Dendritic cell treated with granulocyte-macrophage colony-stimulating factor and Interleukin-4, amounts not matched to agents 40 ng/mL and 50 ng/mL, for 4 days (primary cell): Measurements from ENCODE around the gene ARRB2.

Experiments used
- H3K27ac Mint-ChIP-seq: one replicate; pipeline ENCODE4 v1.8.0; 2022; ENCODE audit warnings: mild to moderate bottlenecking, mixed read lengths
- H3K27me3 Mint-ChIP-seq: one replicate; pipeline ENCODE4 v1.8.0; 2022; ENCODE audit warnings: mild to moderate bottlenecking, mixed read lengths
- H3K36me3 Mint-ChIP-seq: one replicate; pipeline ENCODE4 v1.8.0; 2022; ENCODE audit warnings: low read depth, mixed read lengths
- H3K4me1 Mint-ChIP-seq: one replicate; pipeline ENCODE4 v1.8.0; 2022; ENCODE audit warnings: low read depth, mixed read lengths
- H3K4me3 Mint-ChIP-seq: one replicate; pipeline ENCODE4 v1.8.0; 2022; ENCODE audit warnings: mild to moderate bottlenecking, moderate library complexity, mixed read lengths
- H3K9me3 Mint-ChIP-seq: one replicate; pipeline ENCODE4 v1.8.0; 2022; ENCODE audit warnings: mixed read lengths
- intact Hi-C: fragments of 100-400 bp; cut with micrococcal nuclease; formaldehyde crosslinking; loops from one replicate; pipeline ENCODE4 v1.15.0; 2022

ARRB2 gene

DNA sequence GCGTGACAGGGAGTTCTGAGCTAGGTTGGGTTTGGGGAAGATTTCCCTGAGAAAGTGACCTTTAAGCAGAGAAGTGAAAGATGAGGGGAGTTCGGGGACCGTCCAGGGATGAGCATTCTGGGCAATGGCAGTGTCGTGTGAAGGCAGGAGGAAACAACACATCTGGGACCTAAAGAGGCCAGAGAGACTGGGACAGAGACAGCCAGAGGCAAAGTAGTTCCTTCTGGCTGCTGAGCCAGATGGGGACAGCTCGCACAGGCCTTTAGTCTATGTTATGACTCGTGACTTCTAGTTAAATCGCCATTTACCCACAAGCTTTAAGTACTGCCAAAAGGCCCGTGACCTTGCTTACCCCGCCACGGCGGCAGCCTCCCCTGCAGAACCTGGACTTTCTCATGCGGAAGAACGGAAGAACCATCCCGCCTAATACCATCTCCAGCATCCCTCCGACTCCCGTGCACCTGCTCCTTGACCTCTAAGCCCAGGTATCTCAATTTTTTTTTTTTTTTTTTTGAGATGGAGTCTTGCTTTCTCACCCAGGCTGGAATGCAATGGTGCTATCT, 12.3 kb downstream of the ARRB2 start:
- Mint-ChIP-seq H3K4me1 (peaks cover 80% of the 10 kb centered on the region), H3K4me3 (no peak overlapping the region), H3K36me3 (peaks cover 55% of the 10 kb centered on the region), H3K27ac (peak overlapping the region; percentile 72), H3K9me3 (no peaks in the 10 kb centered on the region), H3K27me3 (no peaks in the 10 kb centered on the region)
- intact Hi-C loops = no loop called here

DNA sequence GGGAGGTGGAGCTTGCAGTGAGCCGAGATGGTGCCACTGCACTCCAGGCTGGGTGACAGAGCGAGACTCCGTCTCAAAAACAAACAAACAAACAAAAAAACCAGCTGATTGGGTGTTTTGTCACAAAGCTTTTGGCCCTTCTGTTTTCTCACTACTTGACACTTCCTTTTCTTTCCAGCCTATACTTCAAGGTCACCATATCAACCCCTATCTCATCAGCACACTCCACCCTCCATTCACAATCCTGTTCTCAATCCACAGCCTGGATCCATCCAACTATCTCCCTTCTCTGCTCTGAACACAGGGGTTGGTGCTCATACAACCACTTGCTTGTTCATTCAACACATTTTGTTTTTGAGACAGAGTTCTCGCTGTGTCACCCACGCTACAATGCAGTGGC, 14.2 kb downstream of the ARRB2 start:
- H3K27me3 Mint-ChIP-seq = no peaks in the 10 kb centered on the region
- H3K36me3 Mint-ChIP-seq = peaks cover 36% of the 10 kb centered on the region
- intact Hi-C loops = no loop called here
- no peaks in the 10 kb centered on the region for H3K9me3 Mint-ChIP-seq
- peaks cover 79% of the 10 kb centered on the region for H3K4me1 Mint-ChIP-seq
- H3K4me3 Mint-ChIP-seq = no peak overlapping the region
- peak overlapping the region; percentile 85 for H3K27ac Mint-ChIP-seq

GRCh38 chr17:4725646-4726310, 15.3 kb downstream of the ARRB2 start:
- H3K4me3 Mint-ChIP-seq = peak overlapping the region; percentile 70
- no peaks in the 10 kb centered on the region for H3K9me3 Mint-ChIP-seq
- H3K36me3 Mint-ChIP-seq = peaks cover 25% of the 10 kb centered on the region
- peaks cover 73% of the 10 kb centered on the region for H3K4me1 Mint-ChIP-seq
- no peaks in the 10 kb centered on the region for H3K27me3 Mint-ChIP-seq
- peak overlapping the region; percentile 85 for H3K27ac Mint-ChIP-seq
- intact Hi-C loops = no loop called here

DNA sequence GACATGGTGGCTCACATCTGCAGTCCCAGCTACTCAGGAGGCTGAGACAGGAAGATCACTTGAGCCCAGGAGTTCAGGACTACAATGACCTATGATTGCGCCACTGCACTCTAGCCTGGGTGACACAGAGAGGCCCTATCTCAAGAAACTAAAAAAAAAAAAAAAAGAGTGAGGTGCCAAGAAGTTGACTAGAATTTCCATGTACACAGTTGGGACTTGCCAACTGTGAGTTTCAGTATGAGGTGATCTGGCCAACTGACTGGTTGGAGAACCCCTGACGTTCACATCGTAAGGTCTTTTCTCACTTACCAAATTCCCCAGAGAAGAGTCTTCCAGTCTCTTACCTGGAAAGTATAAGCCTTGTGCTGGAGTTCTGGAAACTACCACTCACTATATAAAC, 17.7 kb downstream of the ARRB2 start:
- H3K4me1 Mint-ChIP-seq = peaks cover 66% of the 10 kb centered on the region
- H3K27me3 Mint-ChIP-seq = no peaks in the 10 kb centered on the region
- intact Hi-C loops = no loop called here
- no peak overlapping the region for H3K27ac Mint-ChIP-seq
- no peak overlapping the region for H3K4me3 Mint-ChIP-seq
- H3K36me3 Mint-ChIP-seq = peaks cover 15% of the 10 kb centered on the region
- no peaks in the 10 kb centered on the region for H3K9me3 Mint-ChIP-seq

DNA sequence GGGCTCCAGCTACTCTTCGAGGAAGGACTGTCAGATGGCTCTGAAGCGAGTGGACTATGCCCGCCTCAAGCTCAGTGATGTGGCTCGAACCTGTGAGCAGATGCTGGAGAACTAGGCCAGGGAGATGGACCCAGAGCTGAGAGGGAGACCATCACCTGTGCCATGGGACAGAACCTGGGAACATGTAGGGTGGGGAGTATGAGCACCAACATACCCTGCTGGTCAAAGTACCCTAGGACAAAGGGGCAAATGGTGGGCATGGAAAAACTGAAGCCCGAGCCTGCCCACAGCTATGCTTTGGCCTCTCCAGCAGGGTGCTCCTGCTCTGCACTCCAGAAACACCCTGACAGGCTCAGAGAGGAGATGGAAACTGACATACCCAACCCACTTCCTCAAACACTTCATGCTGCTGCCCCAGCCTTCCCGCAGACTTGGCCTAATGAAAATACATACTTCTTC, 22.7 kb downstream of the ARRB2 start:
- Mint-ChIP-seq H3K9me3 (no peaks in the 10 kb centered on the region), H3K27me3 (no peaks in the 10 kb centered on the region), H3K4me1 (peaks cover 64% of the 10 kb centered on the region), H3K27ac (peak overlapping the region; percentile 96), H3K36me3 (peaks cover 47% of the 10 kb centered on the region), H3K4me3 (no peak overlapping the region)
- intact Hi-C loops = loop anchor here (5.0 kb wide), 2 partner anchors 54 to 154 kb away; partner anchors contain the start of genes GLTPD2 and VMO1

GRCh38 chr17:4734857-4735475, 24.5 kb downstream of the ARRB2 start:
- no peak overlapping the region for H3K4me3 Mint-ChIP-seq
- peaks cover 63% of the 10 kb centered on the region for H3K4me1 Mint-ChIP-seq
- peak overlapping the region; percentile 96 for H3K27ac Mint-ChIP-seq
- intact Hi-C loops = loop anchor here (5.0 kb wide), 2 partner anchors 52 to 152 kb away; partner anchors contain the start of genes GLTPD2 and VMO1
- H3K27me3 Mint-ChIP-seq = peaks cover under 1% of the 10 kb centered on the region
- peaks cover 59% of the 10 kb centered on the region for H3K36me3 Mint-ChIP-seq
- no peaks in the 10 kb centered on the region for H3K9me3 Mint-ChIP-seq

DNA sequence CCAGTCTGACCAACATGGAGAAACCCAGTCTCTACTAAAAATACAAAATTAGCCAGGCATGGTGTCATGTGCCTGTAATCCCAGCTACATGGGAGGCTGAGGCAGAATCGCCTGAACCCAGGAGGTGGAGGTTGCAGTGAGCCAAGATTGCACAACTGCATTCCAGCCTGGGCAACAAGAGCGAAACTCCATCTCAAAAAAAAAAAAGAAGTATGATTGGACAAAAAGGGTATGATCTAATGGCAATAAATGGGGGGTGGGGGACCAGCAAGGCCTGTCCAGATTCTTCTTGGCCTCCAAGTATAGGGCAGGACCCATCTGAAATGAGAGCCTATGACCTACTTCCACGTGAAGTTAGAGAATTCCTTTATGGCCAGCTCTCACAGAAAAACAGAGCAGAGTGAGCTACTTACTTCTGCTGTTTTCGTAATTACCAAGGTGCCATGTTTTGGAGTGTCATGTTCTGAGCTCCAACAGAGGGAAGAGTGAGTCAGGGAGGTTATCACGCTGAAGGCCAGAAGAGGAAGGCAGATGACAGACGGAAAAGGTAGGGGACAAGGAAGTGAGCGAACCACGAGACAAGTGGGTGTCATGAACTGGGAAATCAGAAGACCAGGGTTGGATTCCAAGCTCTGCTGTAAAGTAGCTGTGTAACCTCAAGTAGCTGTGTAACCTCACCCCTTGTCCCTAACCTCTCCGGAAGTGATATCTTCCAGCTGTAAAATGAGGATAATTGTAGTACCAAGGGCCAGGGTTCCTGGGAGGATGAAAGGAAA, 25.6 kb downstream of the ARRB2 start:
- Mint-ChIP-seq H3K36me3 (peaks cover 59% of the 10 kb centered on the region), H3K27me3 (peaks cover 10% of the 10 kb centered on the region), H3K4me3 (peak overlapping the region; percentile 64), H3K4me1 (peaks cover 65% of the 10 kb centered on the region), H3K9me3 (no peaks in the 10 kb centered on the region), H3K27ac (peak overlapping the region; percentile 96)
- intact Hi-C loops = loop anchor here (2.0 kb wide), 1 partner anchor 33 kb away; no protein-coding TSS in a partner anchor

GRCh38 chr17:4738136-4739121, 28.0 kb downstream of the ARRB2 start:
- Mint-ChIP-seq H3K36me3 (peaks cover 44% of the 10 kb centered on the region), H3K27me3 (peaks cover 25% of the 10 kb centered on the region), H3K9me3 (no peaks in the 10 kb centered on the region), H3K27ac (peak overlapping the region; percentile 96), H3K4me3 (peak overlapping the region; percentile 88), H3K4me1 (peaks cover 59% of the 10 kb centered on the region)
- intact Hi-C loops = no loop called here

DNA sequence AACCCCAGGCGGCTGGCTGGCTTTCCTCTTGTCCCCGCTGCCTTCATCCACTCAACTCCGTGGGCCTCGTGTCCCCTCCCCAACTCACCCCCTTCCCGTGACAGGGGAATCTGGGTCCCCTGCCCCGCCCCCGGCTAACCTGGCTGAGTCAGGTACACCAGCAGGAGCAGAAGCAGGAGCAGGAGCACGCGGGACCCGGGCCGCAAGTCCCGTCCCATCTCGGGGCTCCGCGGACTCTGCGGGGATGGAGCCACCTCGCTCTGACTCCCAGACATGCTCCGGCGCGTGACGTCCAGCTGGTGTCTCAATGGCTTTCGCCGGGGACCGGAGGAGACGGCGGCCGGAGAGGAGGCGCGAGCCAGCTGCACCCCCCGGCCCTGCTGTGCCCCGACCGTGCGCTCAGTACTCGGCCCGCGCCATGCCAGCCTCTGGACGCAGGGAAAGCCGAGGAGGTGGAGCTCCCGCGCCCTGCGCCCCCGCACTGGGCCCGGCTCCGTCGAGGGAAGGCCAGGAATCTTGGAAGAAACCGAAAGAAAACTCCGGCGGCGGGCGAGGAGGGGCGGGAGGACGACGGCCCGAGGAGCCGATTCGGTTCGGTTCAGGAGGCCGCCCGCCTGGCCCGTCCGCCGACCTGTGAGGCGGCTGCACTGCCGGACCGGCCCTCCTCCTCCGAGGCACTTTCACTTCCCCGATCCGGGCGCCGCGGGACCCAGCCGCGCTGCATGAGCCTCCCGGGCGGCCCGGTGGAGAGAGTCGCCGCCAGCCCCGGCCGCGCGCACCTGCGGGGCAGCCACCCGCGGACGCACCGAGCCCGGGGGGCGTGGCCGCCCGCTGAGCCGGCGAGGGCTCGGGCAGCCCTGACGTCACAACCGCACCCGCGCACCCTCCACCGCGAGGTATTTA, 28.9 kb downstream of the ARRB2 start, which contains the start of the genes CXCL16 and ZMYND15:
CXCL16 (minus strand) TSS at position 807 of the 903 bp plus-strand sequence; CDS start at position 218, 589 bp downstream.
ZMYND15 (plus strand) TSS at position 712 of the 903 bp plus-strand sequence. CDS start 716 bp downstream, outside the sequence.
- intact Hi-C loops = no loop called here
- Mint-ChIP-seq H3K27ac (peak within 1 kb of the TSS; percentile 96), H3K4me3 (peak within 1 kb of the TSS; percentile 88), H3K36me3 (peaks cover 34% of the 10 kb centered on the region), H3K27me3 (peaks cover 34% of the 10 kb centered on the region), H3K9me3 (no peaks in the 10 kb centered on the region), H3K4me1 (peaks cover 50% of the 10 kb centered on the region)

GRCh38 chr17:4740025-4740351, 29.6 kb downstream of the ARRB2 start:
- Mint-ChIP-seq H3K4me1 (peaks cover 47% of the 10 kb centered on the region), H3K27me3 (peaks cover 40% of the 10 kb centered on the region), H3K36me3 (peaks cover 30% of the 10 kb centered on the region), H3K9me3 (no peaks in the 10 kb centered on the region), H3K4me3 (peak overlapping the region; percentile 65), H3K27ac (peak overlapping the region; percentile 96)
- intact Hi-C loops = no loop called here

GRCh38 chr17:4740584-4740983, 30.2 kb downstream of the ARRB2 start:
- Mint-ChIP-seq H3K27me3 (peaks cover 45% of the 10 kb centered on the region), H3K36me3 (peaks cover 27% of the 10 kb centered on the region), H3K9me3 (no peaks in the 10 kb centered on the region), H3K27ac (peak overlapping the region; percentile 96), H3K4me1 (peaks cover 47% of the 10 kb centered on the region), H3K4me3 (peak overlapping the region; percentile 65)
- intact Hi-C loops = no loop called here

DNA sequence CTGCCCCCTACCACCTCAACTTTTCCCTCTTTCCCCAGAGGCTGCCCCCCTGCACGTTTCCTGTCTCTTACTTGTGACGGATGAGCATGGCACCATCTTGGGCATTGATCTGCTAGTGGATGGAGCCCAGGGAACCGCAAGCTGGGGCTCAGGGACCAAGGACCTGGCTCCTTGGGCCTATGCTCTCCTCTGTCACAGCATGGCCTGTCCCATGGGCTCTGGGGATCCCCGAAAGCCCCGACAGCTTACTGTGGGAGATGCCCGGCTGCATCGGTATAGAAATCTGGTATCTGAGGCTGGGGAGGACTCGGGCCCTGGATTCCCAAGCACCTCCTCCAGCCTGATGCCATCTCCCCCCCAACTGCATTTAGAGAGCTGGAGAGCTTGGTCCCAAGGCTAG, 31.1 kb downstream of the ARRB2 start:
- Mint-ChIP-seq H3K27ac (no peak overlapping the region), H3K4me3 (no peak overlapping the region), H3K27me3 (peaks cover 45% of the 10 kb centered on the region), H3K9me3 (no peaks in the 10 kb centered on the region), H3K36me3 (peaks cover 17% of the 10 kb centered on the region), H3K4me1 (peaks cover 41% of the 10 kb centered on the region)
- intact Hi-C loops = no loop called here
